ENCODE measurements around the gene DPM1. TPM values are rescaled to one million over a fixed set of nuclear protein-coding genes. Genes with fewer than 3 reads are reported as not detected.

The DPM1 gene
- total and polyA plus RNA-seq, 2 donors (not counting 3 experiments of a cell fraction or from before 2014, with no cell fraction given): 33.9 to 41.9 TPM

GRCh38 chr20:50895111-50895830, 63.1 kb downstream of the DPM1 start:
- BruUV-seq (replicated peaks): no TSS peak
- DNase-seq (ENCODE audit: low read depth, low spot score) (no peak), FAIRE-seq (no peak)
- Histone ChIP-seq H3K9me1 (replicated peaks; ENCODE audit: control insufficient read depth, extremely low read depth, insufficient read depth, low read length) (no peaks in the 10 kb centered on the region), H3K4me1 (ENCODE audit: control insufficient read depth, extremely low read depth, insufficient read depth, low read length) (no peaks in the 10 kb centered on the region), H4K20me1 (replicated peaks; ENCODE audit: control insufficient read depth, extremely low read depth, insufficient read depth, low read length) (peaks cover 2% of the 10 kb centered on the region), H3K4me2 (ENCODE audit: insufficient read depth, low read length) (no peak overlapping the region), H2AFZ (ENCODE audit: low read depth, low read length) (no peak overlapping the region), H3K27me3 (ENCODE audit: control insufficient read depth in 2 of 2, insufficient read depth in 2 of 2, low read length in 2 of 2) (no peaks in the 10 kb centered on the region), H3K36me3 (ENCODE audit: control insufficient read depth in 2 of 2, extremely low read depth in 1 of 2, insufficient read depth in 2 of 2, low read length in 2 of 2) (peaks cover 30 to 45% of the 10 kb centered on the region in 2 experiments), H3K9ac (replicated peaks; ENCODE audit: extremely low read depth, insufficient read depth, low read length) (no peak overlapping the region), H3K79me2 (ENCODE audit: control insufficient read depth, insufficient read depth, low read length) (peaks cover 18% of the 10 kb centered on the region), H3K27ac (ENCODE audit: insufficient read depth, low read depth, low read length) (no peak overlapping the region), H3K4me3 (replicated peaks in 1 of 3; ENCODE audit: insufficient read depth in 1 of 3, low read depth in 1 of 3, low read length in 3 of 3) (no peak overlapping the region), H3K9me3 (replicated peaks; ENCODE audit: control insufficient read depth, insufficient read depth, low read length) (no peaks in the 10 kb centered on the region)
- no peak for TF ChIP-seq MAX (IDR thresholded peaks at IDR 0.05; ENCODE audit: insufficient read depth, insufficient read length)
- TF ChIP-seq FOS (IDR thresholded peaks at IDR 0.05; ENCODE audit: borderline replicate concordance, insufficient read depth, low read length): no peak
- TF ChIP-seq CTCF (IDR thresholded peaks at IDR 0.05; ENCODE audit: extremely low read depth in 1 of 2, insufficient read depth in 1 of 2, low read depth in 1 of 2, low read length in 2 of 2): no peak
- no peak for TF ChIP-seq JUN (IDR thresholded peaks at IDR 0.05; ENCODE audit: borderline replicate concordance, insufficient read depth, insufficient read length, low read depth)
- dilution Hi-C loops (cut with MboI; ENCODE audit: extremely low pct_ligation_motif_present, low sequenced_read_pairs) (no loop called here), intact Hi-C loops (cut with micrococcal nuclease) (no loop called here)
- ChIA-PET CTCF (interaction anchor here (1.1 to 2.1 kb wide), 2 partner anchors 34 to 101 kb away, joined by 3 to 8 read pairs; partner anchors contain the start of gene BCAS4), POLR2A (interaction anchor here (0.8 kb wide), 1 partner anchor 75 kb away, joined by 5 read pairs; no protein-coding TSS in a partner anchor)
